NCI-H146 treated with DMSO at 0.1 percent for 48 hours (cell line): ENCODE data around the gene GNB3.

Experiments
- DNase-seq: peaks from one replicate; lab custom pipeline; 2025; ENCODE audit not compliant: unreplicated experiment; lab: John Stamatoyannopoulos, UW

The GNB3 gene

GRCh38 chr12:6836851-6837250 is 3.9 kb upstream of the GNB3 start:
- no peak for DNase-seq

- no peak for DNase-seq
Measured at GRCh38 chr12:6837370-6838060, 3.2 kb upstream of the GNB3 start.

- DNase-seq: no peak
Measured at GRCh38 chr12:6838854-6839253, 1.9 kb upstream of the GNB3 start.

GRCh38 chr12:6839482-6840201 is 1.1 kb upstream of the GNB3 start:
- peak; percentile 13 for DNase-seq

- no peak for DNase-seq
Measured at GRCh38 chr12:6840330-6840729, 395 bp upstream of the GNB3 start.

- DNase-seq: no peak
Measured at GRCh38 chr12:6842075-6842474, 1.4 kb downstream of the GNB3 start.

GRCh38 chr12:6843118-6843902 is 2.6 kb downstream of the GNB3 start:
- DNase-seq: no peak

- DNase-seq: no peak
Measured at GRCh38 chr12:6845395-6845794, 4.7 kb downstream of the GNB3 start.

GRCh38 chr12:6846316-6846869 is 5.7 kb downstream of the GNB3 start:
- no peak for DNase-seq

- DNase-seq: no peak
Measured at GRCh38 chr12:6847676-6848075, 7.0 kb downstream of the GNB3 start.

GRCh38 chr12:6849427-6849826 is 8.7 kb downstream of the GNB3 start:
- DNase-seq: no peak

- DNase-seq: no peak
Measured at GRCh38 chr12:6849976-6850560, 9.3 kb downstream of the GNB3 start.

GRCh38 chr12:6850796-6851152 is 10.0 kb downstream of the GNB3 start:
- no peak for DNase-seq

- peak; percentile 100 for DNase-seq
Measured at GRCh38 chr12:6851153-6851920, 10.6 kb downstream of the GNB3 start, which contains the start of gene CDCA3. TSS of gene CDCA3 (minus strand) at chr12:6851286. CDS start at chr12:6850952, 334 bp downstream.

GRCh38 chr12:6851921-6852650 is 11.4 kb downstream of the GNB3 start, which contains the start of gene USP5:
TSS of gene USP5 (plus strand) at chr12:6852150. CDS start at chr12:6852180, 30 bp downstream.
- DNase-seq: peak; percentile 100

- peak; percentile 69 for DNase-seq
Measured at GRCh38 chr12:6852651-6853354, 12.1 kb downstream of the GNB3 start.

- DNase-seq: no peak
Measured at GRCh38 chr12:6853626-6854025, 12.9 kb downstream of the GNB3 start.

- DNase-seq: no peak
Measured at GRCh38 chr12:6854036-6854435, 13.3 kb downstream of the GNB3 start.

GRCh38 chr12:6855322-6855721 is 14.6 kb downstream of the GNB3 start:
- no peak for DNase-seq
